K562 (cell line): ENCODE measurements around the gene COASY. TPM values are rescaled to one million over a fixed set of nuclear protein-coding genes. Genes with fewer than 3 reads are reported as not detected.

Experiments used
- BRD4 ChIP-seq: fragments of 200-600 bp; sonication (generic); IDR thresholded peaks from 2 replicates; pipeline ENCODE4 v1.6.1; 2017; ENCODE audit warnings: inconsistent platforms
- CBFA2T3 ChIP-seq: fragments of 450-650 bp; IDR thresholded peaks from 2 replicates; pipeline ENCODE4 v1.6.1; 2017
- EZH2 ChIP-seq: IDR thresholded peaks from 2 replicates; pipeline ENCODE4 v1.6.1; 2012; ENCODE audit warnings: low read depth, mild to moderate bottlenecking, inconsistent platforms, low read length, borderline replicate concordance
- FOXA3 ChIP-seq, 2 experiments: fragments of 450-650 bp in 1 of 2; sonication (generic) in 1 of 2; formaldehyde crosslinking; IDR thresholded peaks in 1 of 2; conservative IDR thresholded peaks in 1 of 2; 2 replicates each; pipeline versions ENCODE4 v1.4.0 to v1.8.0; 2020 to 2022; ENCODE audit warnings: mild to moderate bottlenecking in 2 of 2, missing genetic modification reagents in 1 of 2
- GABPA ChIP-seq: fragments of 200-800 bp; sonication (Bioruptor generic); conservative IDR thresholded peaks from 2 replicates; pipeline ENCODE4 v1.6.1; 2016; ENCODE audit warnings: low read depth, missing genetic modification characterization, missing compliant biosample characterization
- MYBL2 ChIP-seq, 2 experiments: fragments of 450-650 bp in 1 of 2; sonication (generic) in 1 of 2; formaldehyde crosslinking in 1 of 2; IDR thresholded peaks; 2 replicates each; pipeline versions ENCODE4 v1.6.1 to v1.8.1; 2017 to 2022; ENCODE audit warnings: borderline replicate concordance in 1 of 2, inconsistent platforms in 1 of 2, low read depth in 1 of 2, mild to moderate bottlenecking in 1 of 2, missing genetic modification reagents in 1 of 2, moderate library complexity in 1 of 2
- NFATC3 ChIP-seq: fragments of 450-650 bp; IDR thresholded peaks from 2 replicates; pipeline ENCODE4 v1.6.1; 2017; ENCODE audit warnings: mild to moderate bottlenecking
- OTX1 ChIP-seq: fragments of 450-650 bp; formaldehyde crosslinking; IDR thresholded peaks from 2 replicates; pipeline ENCODE4 v1.4.0; 2022; ENCODE audit warnings: mild to moderate bottlenecking
- PCBP1 ChIP-seq: fragments of 200-400 bp; formaldehyde crosslinking; IDR thresholded peaks from 2 replicates; pipeline ENCODE4 v1.6.1; 2018; ENCODE audit warnings: mild to moderate bottlenecking, low read depth, low read length; ENCODE audit not compliant: poor library complexity, severe bottlenecking
- PML ChIP-seq: IDR thresholded peaks from 2 replicates; pipeline ENCODE4 v1.6.1; 2012; ENCODE audit warnings: low read length, inconsistent platforms
- RBM22 ChIP-seq: fragments of 200-400 bp; formaldehyde crosslinking; IDR thresholded peaks from 2 replicates; pipeline ENCODE4 v1.6.1; 2018; ENCODE audit warnings: low read length, low read depth; ENCODE audit not compliant: poor library complexity, severe bottlenecking
- SRF ChIP-seq, 2 experiments: fragments of 250-450, 450-650 bp in 1 of 2; sonication (Bioruptor Pico) in 1 of 2; sonication (generic) in 1 of 2; formaldehyde crosslinking; IDR thresholded peaks; 2 replicates each; pipeline versions ENCODE4 v1.5.0 to v1.5.1; 2020 to 2022; ENCODE audit warnings: mild to moderate bottlenecking in 1 of 2, missing genetic modification reagents in 1 of 2
- TAF1 ChIP-seq: IDR thresholded peaks from 2 replicates; pipeline ENCODE4 v1.6.1; 2011; ENCODE audit warnings: mild to moderate bottlenecking, low read length, moderate library complexity; ENCODE audit not compliant: insufficient read depth, control insufficient read depth, severe bottlenecking; ENCODE audit errors: extremely low read depth
- YBX1 ChIP-seq: fragments of 450-650 bp; IDR thresholded peaks from 2 replicates; pipeline ENCODE4 v1.7.1; 2016; ENCODE audit warnings: mild to moderate bottlenecking
- ZNF212 ChIP-seq: fragments of 450-650 bp; formaldehyde crosslinking; IDR thresholded peaks from 2 replicates; pipeline ENCODE4 v1.4.0; 2020; ENCODE audit warnings: mild to moderate bottlenecking
- ZNF436 ChIP-seq: fragments of 250-450, 450-650 bp; sonication (Bioruptor Pico); formaldehyde crosslinking; IDR thresholded peaks from 2 replicates; pipeline ENCODE4 v1.7.0; 2020; ENCODE audit warnings: mild to moderate bottlenecking
- ZNF76 ChIP-seq: fragments of 250-450 bp; sonication (Bioruptor Pico); IDR thresholded peaks from 2 replicates; pipeline ENCODE4 v1.4.0; 2020; ENCODE audit warnings: mild to moderate bottlenecking, moderate library complexity, borderline replicate concordance
- polyA plus RNA-seq, 8 experiments: library from polyadenylated mRNA; depleted of rRNA in 4 of 8; stranded (reverse) in 5 of 8; unstranded in 3 of 8; fragments of >200 nt; fragmentation: Nextera tagmentation in 2 of 8; fragmentation: Illumina TruSeq in 1 of 8; extraction: Ambion mirVana in 2 of 8; extraction: Trizol in 1 of 8; gene quantifications; 2 replicates each; pipeline versions ENCODE4 v1.2.1 to v1.2.3, GENCODE V29; 2011 to 2014; ENCODE audit warnings: inconsistent platforms in 1 of 8, missing spikeins in 1 of 8
- total RNA-seq, 7 experiments: library from RNA; depleted of rRNA in 6 of 7; stranded (reverse); fragments of >200 nt in 6 of 7; fragmentation: Illumina TruSeq in 2 of 7; extraction: Trizol in 2 of 7; gene quantifications; 2 replicates each; pipeline versions ENCODE4 v1.2.1 to v1.2.3, GENCODE V29; 2011 to 2021; ENCODE audit warnings: low replicate concordance in 1 of 7
- TF ChIP-seq, protein P1 (sequence below): fragments of 250-450 bp; sonication (Bioruptor Pico); IDR thresholded peaks from 2 replicates; pipeline ENCODE4 v1.4.0; 2020
- TF ChIP-seq, protein P2 (sequence below), 2 experiments: fragments of 450-650 bp in 1 of 2; IDR thresholded peaks; 2 replicates each; pipeline ENCODE4 v1.6.1; 2011 to 2017; ENCODE audit warnings: low read depth in 2 of 2, antibody characterized with exemption in 1 of 2, borderline replicate concordance in 1 of 2, low read length in 1 of 2, mild to moderate bottlenecking in 1 of 2, mixed read lengths in 1 of 2; ENCODE audit not compliant: control insufficient read depth in 1 of 2

The COASY gene
- total and polyA plus RNA-seq, 9 of the 15 experiments (the other 6 are each of a cell fraction or from before 2014, with no cell fraction given), result 25.4 to 175 (median 62.3) TPM

DNA sequence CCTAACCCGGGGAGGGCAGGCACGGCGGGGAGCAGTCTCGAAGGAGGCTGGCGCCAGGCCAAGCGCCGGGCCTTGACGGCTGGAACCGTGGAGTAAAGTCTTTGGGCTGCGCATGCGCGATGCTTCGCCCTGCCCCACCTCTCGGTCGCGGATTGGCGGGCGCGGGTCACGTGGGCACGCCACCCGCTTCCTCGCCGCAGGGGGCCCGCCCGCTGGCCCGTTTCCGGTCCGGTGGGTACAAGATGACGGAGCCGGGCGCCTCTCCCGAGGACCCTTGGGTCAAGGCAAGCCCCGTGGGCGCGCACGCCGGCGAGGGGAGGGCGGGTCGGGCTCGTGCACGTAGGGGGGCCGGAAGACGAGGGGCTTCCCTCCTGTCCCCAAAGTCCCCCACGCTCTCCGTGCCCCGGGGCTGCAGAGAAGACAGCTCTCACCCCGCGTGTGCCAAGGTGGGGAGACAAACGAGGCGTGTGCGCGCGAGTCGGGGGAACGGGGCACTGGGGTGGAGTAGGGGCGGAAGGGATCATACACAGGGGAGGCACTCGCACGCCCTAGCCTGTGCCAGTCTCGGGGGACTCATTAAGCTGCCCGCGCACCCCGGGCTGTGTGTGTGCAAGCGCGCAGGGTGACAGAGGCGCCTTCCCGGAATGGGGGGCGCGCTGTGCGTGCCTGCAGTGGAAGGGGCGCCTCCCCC, 5.1 kb downstream of the COASY start, which contains the start of gene MLX (continued):
- TF ChIP-seq ZNF76 (CRISPR knock-in tag) (0 out of 2 replicates have a peak, but pooled peaks have one; percentile 31), PML (peak; percentile 32; the same call in 1 of the 2 replicates), MYBL2 (IDR thresholded peaks at IDR 0.05; ENCODE audit: low read depth) (no peak), MYBL2 (CRISPR knock-in tag; IDR thresholded peaks at IDR 0.05; ENCODE audit: borderline replicate concordance) (no peak), CBFA2T3 (no peak), ZNF436 (CRISPR knock-in tag) (no peak), YBX1 (no peak), TAF1 (peak; percentile 70), SRF (CRISPR knock-in tag; IDR thresholded peaks at IDR 0.05) (no peak), NFATC3 (no peak), RBM22 (peak; percentile 86), GABPA (tag) (peak; percentile 90), EZH2 (no peak), BRD4 (no peak), FOXA3 (CRISPR knock-in tag; conservative IDR thresholded peaks at IDR 0.05 in 1 of 2, IDR thresholded peaks at IDR 0.05 in 1 of 2) (no peak), OTX1 (CRISPR knock-in tag) (no peak), PCBP1 (peak; percentile 20), ZNF212 (CRISPR knock-in tag) (no peak)
- TF ChIP-seq, protein P1, sequence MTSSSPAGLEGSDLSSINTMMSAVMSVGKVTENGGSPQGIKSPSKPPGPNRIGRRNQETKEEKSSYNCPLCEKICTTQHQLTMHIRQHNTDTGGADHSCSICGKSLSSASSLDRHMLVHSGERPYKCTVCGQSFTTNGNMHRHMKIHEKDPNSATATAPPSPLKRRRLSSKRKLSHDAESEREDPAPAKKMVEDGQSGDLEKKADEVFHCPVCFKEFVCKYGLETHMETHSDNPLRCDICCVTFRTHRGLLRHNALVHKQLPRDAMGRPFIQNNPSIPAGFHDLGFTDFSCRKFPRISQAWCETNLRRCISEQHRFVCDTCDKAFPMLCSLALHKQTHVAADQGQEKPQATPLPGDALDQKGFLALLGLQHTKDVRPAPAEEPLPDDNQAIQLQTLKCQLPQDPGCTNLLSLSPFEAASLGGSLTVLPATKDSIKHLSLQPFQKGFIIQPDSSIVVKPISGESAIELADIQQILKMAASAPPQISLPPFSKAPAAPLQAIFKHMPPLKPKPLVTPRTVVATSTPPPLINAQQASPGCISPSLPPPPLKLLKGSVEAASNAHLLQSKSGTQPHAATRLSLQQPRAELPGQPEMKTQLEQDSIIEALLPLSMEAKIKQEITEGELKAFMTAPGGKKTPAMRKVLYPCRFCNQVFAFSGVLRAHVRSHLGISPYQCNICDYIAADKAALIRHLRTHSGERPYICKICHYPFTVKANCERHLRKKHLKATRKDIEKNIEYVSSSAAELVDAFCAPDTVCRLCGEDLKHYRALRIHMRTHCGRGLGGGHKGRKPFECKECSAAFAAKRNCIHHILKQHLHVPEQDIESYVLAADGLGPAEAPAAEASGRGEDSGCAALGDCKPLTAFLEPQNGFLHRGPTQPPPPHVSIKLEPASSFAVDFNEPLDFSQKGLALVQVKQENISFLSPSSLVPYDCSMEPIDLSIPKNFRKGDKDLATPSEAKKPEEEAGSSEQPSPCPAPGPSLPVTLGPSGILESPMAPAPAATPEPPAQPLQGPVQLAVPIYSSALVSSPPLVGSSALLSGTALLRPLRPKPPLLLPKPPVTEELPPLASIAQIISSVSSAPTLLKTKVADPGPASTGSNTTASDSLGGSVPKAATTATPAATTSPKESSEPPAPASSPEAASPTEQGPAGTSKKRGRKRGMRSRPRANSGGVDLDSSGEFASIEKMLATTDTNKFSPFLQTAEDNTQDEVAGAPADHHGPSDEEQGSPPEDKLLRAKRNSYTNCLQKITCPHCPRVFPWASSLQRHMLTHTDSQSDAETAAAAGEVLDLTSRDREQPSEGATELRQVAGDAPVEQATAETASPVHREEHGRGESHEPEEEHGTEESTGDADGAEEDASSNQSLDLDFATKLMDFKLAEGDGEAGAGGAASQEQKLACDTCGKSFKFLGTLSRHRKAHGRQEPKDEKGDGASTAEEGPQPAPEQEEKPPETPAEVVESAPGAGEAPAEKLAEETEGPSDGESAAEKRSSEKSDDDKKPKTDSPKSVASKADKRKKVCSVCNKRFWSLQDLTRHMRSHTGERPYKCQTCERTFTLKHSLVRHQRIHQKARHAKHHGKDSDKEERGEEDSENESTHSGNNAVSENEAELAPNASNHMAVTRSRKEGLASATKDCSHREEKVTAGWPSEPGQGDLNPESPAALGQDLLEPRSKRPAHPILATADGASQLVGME (CRISPR knock-in tag), result no peak; the same call in none of the 2 replicates
- TF ChIP-seq, protein P2, sequence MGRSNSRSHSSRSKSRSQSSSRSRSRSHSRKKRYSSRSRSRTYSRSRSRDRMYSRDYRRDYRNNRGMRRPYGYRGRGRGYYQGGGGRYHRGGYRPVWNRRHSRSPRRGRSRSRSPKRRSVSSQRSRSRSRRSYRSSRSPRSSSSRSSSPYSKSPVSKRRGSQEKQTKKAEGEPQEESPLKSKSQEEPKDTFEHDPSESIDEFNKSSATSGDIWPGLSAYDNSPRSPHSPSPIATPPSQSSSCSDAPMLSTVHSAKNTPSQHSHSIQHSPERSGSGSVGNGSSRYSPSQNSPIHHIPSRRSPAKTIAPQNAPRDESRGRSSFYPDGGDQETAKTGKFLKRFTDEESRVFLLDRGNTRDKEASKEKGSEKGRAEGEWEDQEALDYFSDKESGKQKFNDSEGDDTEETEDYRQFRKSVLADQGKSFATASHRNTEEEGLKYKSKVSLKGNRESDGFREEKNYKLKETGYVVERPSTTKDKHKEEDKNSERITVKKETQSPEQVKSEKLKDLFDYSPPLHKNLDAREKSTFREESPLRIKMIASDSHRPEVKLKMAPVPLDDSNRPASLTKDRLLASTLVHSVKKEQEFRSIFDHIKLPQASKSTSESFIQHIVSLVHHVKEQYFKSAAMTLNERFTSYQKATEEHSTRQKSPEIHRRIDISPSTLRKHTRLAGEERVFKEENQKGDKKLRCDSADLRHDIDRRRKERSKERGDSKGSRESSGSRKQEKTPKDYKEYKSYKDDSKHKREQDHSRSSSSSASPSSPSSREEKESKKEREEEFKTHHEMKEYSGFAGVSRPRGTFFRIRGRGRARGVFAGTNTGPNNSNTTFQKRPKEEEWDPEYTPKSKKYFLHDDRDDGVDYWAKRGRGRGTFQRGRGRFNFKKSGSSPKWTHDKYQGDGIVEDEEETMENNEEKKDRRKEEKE (IDR thresholded peaks at IDR 0.05; ENCODE audit: borderline replicate concordance in 1 of 2, control insufficient read depth in 1 of 2, low read depth in 2 of 2, low read length in 1 of 2), result no peak
